Stimulated activated CD4-positive, alpha-beta T cell treated with anti-CD3 and anti-CD28 coated beads, TNF-alpha, amount 100 ng/mL, for 24 hours (primary cell): Measurements from ENCODE around the gene ZC3H13.

Experiments
- DNase-seq, 3 experiments: peaks; one replicate each; pipeline ENCODE4 v3.0.0-alpha.2; 2020; ENCODE audit warnings: low read depth in 3 of 3

ZC3H13 gene

DNA sequence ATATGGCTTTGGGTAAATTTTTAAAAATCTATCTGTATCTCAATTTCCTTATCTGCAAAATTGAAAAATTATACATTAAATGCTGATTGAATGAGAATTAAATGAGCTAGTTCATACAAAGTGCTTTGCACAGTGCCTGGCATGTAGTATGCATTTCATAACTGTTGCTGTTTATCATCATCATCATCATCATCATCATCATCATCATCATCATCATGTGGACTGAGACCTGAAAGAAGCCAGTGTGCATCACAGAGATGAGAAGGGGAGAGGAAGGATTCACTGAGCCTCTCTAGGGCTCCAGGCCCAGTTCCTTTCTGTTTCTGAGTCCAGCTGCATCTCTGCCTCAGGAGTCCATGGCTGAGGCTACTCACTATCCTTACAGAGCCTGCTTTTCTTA lies 6.9 kb upstream of the ZC3H13 start:
- no peak for DNase-seq

DNA sequence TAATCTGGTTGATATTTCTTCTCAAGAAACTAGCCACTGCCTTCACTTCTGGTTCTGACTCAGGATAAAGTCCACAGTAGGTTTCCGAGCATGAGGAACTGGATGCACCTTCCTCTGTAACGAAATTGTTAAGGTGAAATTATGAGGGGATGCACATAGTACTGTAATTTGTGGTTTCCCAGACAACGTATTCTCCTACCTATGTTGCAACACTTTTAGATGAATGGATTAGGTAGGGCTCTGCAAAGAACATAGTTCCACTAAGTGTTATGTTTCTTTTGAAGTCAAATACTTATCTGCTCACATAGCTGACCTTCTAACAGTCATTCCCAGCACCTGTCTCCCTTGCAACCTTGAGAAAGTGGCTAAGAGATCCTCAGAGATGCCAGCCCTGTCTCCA lies 5.7 kb upstream of the ZC3H13 start:
- no peak for DNase-seq

DNA sequence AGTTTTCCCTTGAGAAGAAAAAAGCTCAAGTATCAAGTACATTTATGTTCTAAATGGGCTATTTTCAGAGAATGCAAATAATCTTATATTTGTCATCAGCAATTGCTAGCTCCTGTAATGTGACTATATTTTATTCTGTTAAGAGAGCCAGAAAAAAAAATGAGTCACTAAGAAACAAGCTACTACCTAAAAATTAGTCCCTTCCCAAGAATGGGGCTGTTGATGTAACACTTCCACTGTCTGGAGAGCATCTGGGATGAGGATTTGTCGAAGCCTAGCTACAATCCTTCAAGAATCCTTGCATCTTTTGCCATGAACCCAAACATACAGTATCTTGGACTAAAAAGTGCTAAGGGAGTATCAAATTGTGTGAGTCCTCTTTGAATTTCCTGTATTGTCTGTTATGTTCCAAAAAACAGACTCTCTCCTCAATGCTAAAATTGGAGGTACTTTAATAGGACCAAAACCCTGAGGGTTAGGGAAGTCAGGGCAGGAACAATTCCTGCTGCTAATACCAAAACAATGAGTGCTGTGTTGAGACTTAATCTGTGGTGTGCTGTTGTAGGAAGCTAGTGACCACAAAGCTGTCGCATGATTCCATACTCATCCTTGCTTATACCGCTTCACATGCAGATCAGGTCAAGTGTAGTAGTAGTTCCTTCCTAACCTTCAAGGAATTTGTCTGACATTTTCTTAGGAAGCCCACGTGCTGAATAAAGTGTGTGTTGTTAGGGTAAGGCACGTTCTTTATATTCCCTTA lies 4.9 kb upstream of the ZC3H13 start:
- no peak for DNase-seq

DNA sequence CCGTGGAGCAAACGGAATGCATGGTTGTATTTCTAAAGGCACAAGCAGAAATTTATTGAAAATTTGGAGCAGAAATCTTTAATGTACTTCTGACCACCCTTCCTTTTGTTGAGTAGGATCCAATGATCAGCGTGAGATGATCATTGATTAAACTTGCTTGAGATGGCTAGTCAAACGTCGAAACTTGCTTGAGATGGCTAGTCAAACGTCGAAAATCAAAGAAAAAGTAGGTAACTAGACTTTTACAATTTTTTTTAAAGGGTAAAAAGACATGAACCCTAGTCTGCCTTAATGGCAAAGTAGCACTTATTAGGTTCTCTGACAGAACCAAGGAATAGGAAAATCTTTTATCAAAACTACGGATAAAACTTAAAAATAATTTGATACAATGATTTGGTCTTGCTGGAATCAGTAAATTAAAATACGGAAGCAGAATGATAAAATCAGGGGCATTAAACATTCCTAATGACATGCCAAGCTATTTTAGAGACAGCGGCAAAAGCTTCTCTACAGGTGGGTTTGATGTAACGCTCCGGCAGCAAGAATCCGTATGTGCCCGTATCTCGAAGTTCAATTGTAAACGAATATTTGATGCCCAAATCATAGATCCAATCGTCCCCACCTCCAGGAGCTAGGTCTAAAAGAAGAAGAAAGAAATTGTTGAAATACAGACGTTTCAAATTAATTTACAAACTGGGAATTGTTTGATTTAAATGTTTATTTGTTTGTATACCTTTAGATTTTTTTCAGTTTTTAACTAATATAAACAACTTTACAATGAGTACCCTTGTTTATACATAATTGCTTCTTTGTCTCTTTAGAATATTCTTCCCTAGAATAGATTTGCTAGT lies 841 bp upstream of the ZC3H13 start:
- DNase-seq: no peak

DNA sequence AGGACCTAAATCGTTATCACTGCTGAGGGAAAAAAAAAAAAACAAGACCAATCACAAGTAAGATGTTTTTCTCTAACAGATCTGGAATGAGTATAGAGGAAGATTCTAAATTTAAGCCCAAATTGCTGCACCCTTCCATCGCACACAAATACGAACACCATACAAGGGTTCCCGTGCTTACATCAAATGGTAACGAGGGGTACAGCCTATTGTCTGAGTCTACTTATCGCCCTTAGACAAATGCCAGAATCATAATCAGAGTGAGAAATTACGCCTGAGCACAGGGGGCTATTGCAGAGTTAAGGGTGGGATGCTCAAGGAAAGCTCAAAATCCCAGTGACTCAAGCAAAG lies 603 bp downstream of the ZC3H13 start:
- no peak for DNase-seq

DNA sequence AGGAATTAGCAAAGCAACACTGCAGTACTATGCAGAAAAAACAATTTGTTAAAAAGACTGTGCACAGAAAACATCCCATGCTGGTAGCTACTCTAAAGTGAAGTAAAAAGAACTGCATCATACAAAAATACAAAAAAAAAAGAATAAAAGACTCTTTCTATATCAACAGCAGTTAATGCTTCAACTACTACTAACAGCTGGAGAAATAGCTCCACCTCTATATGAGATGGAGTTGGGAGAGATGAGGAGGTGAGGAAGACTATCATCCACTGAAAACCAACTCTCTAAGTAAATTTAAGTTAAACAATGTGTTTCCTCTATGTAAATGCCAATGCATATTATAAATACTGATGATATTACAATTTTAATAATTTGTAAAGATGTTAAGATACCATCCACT lies 1.8 kb downstream of the ZC3H13 start:
- no peak for DNase-seq

DNA sequence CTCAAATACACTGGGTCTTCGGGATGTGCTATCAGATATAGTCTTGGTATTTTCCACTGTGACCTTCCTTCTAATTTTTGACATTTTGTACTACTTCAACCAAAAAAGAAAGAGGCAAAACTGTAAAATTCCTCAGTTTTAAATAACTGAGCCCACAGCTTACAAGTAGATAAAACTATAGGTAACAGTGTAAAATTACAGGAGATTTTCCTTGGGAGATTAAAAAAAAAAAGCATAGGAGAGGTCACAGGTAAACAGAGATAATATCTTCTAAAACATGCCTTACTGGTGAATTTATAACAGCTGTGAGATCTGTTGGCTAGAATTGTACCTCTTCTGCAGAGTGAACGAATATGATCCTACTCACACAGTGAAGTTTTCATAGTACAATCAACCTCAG lies 7.1 kb downstream of the ZC3H13 start:
- DNase-seq: no peak

DNA sequence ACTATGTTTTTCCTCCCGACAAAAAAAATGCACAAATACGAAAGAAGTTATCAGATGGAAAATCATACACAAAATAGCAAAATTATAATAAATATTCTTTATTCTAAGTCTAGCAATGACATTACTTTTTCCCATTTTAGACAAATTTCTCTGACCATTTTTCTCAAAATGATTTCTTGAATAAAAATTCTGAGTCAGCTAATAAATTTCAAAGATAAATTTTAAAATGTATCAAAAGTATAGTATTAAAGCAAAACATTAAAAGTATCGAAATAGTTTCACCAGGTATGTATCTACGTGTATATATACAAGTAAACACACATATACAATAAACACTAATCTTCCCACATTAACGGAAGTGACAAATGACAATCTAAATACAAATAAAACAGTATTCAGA lies 8.9 kb downstream of the ZC3H13 start:
- no peak for DNase-seq

DNA sequence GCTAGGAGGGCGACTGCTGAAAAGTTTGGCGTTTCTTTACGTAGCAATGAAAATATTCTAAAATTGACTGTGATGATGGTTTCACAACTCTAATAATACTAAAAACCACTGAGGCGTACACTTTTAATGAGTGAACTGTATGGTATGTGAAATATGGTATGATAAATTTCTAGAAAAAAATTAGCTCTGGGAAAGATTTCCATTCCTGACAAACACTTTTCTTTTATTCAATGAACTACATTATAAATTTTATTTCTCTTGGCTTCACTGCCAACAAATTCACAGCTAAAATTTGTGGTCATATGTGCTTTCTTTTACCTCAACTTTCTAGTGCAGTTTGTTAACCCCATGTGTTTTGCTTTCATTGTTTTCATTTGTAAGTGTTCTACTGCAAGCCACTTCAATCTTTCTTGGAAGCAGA lies 11.1 kb downstream of the ZC3H13 start:
- no peak for DNase-seq

DNA sequence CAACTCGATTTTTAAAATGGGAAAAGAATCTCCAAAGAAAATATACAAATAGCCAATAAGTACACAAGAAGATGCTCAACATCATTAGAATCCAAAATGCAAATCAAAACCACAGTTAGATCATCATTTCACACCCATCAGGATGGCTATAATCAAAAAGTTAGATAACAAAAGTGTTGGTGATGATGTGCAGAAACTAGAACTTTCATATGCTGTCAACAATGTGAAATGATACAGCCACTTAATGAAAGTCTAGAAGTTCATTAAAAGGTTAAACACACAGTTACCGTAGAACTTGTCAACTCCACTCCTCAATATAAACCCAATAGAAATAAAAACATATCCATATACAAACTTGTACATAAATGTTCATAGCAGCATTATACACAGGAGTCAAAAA lies 11.8 kb downstream of the ZC3H13 start:
- DNase-seq: no peak

DNA sequence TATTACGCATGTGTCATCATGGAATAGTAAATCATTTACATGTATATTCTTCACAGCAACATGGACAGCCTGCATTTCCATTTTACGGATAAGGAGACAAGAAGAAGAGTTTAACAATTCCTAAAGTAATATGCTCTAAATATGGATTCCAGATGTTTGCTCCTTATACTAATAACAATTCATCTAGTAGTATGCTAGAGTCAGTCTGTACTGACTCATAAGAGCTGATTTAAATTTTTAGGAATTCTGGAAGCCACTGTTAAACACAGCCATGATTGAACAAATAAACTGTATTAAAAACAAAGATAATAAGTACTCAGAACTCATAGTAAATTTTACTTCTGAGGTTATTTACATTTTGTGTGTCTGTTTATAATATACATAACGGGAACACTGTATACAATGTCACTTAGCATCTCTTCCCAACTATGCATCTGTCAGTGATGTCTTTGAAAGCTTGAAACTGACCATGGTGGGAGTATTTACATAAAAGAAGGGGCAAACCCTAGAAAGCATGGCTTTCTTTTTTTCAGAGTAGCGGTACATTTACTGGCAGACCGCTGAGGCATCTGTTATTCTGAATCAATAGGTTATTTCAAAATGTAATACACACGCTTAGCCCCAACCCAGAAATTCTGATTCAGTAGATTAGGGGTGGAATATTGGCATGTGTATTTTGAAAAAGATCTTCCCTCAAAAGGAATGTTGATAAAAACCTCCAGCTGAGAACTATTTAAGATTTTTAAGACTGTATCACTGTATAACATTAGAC lies 12.9 kb downstream of the ZC3H13 start:
- DNase-seq: no peak

DNA sequence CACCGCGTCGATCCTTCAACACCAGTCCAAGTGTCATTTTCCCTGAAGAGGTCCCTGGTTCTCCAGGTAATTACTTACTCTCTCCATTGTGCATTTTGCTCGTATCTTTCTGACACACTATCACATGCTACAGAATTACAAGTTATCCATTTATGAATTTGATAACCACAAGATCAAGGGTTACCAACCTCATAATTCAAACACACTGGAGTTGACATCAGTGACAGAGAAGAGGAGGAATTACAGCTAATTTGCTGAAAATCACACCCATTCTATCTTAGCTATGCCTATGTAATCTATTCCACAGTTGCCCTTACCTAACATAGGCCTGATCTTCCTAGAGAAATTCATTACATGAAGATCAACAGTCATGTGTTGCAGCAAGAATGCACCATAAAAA lies 14.2 kb downstream of the ZC3H13 start:
- DNase-seq: no peak

DNA sequence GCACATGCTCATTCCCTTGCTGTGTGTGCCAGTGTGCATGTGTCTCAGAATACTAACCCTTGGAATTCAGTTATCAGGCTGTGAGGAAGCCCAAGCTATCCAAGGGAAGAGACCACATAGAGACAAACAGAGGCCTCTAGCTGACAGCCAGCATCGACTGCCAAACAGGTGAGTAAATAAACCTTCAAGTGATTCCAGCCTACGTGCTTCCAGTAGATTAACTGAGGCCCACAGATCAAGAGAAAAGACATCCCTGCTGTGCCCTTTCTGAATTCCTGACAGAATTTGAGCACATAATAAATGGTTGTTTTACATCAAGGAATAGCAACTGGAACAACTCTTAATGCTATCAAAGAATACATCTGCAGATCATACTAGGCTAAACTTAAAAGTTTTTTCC lies 17.5 kb downstream of the ZC3H13 start:
- DNase-seq: no peak

DNA sequence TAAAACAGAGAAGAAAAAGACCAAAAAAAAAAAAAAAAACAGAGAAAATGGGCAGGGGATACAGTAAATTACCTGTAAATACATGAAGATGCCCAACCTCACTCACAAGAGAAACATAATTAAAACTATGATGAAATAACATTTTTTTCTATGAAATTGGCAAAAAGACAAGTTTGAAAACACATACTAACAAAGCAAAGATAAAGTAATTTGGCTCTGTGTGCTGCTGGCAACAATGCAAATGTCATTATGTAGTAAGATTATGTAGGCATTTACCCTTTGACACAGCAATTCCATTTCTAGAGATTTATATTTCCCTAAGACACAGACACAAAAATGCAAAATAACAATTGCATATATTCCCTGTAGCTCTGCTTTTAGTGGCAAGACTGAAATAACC lies 20.2 kb downstream of the ZC3H13 start:
- no peak for DNase-seq

DNA sequence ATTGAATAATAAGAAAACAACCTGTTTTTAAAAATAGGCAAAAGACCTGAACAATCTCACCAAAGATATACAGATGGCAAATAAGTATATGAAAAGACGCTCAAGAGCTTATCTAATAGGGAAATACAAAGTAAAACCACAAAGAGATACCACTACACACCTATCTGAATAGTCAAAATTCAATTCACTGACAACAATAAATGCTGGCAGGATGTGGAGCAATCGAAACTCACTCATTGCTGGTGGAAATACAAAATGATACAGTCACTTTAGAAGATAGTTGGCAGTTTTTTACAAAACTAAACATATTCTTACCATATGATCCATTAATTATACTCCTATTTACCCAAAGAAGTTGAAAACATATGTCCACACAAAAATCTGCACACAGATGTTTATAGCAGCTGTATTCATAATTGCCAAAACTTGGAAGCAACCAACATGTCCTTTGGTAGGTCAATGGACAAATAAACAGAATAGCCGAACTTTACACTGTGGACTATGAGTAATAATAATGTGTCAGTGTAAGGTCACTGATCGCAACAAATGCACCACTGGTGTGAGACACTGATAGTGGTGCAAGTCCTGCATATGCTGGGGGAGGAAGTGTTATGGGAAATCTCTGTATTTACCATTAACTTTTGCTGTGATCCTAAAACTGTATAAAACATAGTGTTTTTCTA lies 20.8 kb downstream of the ZC3H13 start:
- DNase-seq: no peak

DNA sequence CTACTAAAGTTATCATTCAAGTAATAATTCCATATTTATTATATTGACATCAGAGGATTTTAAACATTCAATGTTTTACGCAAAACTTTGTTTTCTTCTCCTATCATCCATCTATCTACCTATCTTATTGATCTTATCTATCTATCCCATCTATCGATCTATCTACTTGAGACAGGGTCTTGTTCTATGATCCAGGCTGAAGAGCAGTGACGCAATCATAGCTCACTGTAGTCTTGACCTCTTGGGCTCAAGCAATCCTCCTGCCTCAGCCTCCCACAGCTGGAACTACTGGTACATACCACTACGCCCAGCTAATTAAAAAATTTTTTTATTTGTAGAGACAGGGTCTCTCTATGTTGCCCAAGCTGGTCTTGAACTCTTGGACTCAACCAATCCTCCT lies 27.4 kb downstream of the ZC3H13 start:
- no peak for DNase-seq

DNA sequence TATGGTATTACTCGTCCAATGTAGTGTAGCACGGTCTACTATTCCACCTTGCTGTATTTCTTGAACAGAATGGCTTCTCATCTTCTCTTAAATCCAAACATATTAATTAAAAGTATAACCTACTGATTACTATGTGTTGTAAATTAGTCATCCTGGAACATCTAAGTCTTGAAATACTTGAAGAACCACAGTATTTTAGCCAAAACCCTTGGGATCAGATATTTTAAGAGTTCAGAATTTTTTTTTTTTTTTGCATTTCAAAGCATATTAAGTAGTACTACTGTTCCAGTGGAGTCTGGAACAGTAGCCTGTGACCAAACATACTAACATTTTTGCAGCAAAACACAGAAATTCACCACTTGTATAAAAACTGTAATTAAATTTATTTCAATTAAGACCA lies 30.1 kb downstream of the ZC3H13 start:
- no peak for DNase-seq

DNA sequence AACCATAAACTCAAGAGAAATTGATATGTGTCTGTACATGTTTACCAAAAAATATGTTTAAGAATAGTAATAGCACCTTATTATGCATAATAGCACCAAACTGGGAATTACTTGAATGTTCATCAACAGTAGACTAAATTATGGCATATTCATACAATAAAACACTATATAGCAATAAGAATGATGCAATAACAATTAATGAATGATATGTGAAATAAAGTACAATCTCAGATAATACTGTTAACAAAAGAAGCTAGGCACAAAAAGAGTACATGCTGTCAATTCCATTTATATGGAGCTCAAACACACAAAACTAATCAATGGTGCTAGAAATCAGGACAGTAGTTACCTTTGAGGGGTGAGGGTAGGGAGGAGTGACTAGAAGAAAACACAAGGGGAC lies 36.3 kb downstream of the ZC3H13 start:
- DNase-seq: no peak

DNA sequence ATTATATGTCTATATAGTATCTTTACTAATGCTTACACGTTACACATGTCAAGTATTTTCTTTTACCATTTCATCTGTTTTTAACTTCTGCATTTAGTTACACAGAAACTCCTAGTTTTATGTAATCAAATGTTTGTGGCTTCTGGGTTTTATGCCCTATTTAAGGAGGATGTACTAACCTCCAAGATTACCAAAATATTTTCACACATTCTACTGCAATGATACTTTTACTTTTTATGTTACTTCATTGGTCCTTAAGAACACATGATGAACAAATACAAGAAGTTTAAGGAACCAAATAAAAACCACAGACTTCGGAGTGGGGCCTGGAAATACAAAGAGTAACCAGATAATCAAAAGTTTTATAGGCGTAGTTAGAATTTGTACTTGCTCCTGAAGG lies 37.2 kb downstream of the ZC3H13 start:
- no peak for DNase-seq

DNA sequence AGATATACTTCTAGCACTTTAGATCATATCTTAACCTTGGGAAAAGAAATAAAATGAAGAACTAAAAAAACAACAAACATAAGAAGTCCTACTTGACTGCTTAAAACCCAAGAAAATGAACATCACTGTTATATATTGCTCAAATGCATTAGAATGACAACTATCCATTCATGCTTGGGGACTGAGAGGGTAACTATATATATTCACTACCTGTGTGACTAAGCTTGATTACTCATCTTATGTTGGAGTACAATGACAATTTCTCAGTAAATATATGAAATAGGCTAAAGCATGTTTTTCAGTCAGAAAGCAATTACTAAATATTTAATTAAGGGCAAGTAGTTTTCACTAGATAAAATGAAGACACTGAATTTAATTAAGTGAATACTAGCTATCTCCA lies 40.1 kb downstream of the ZC3H13 start:
- DNase-seq: no peak

DNA sequence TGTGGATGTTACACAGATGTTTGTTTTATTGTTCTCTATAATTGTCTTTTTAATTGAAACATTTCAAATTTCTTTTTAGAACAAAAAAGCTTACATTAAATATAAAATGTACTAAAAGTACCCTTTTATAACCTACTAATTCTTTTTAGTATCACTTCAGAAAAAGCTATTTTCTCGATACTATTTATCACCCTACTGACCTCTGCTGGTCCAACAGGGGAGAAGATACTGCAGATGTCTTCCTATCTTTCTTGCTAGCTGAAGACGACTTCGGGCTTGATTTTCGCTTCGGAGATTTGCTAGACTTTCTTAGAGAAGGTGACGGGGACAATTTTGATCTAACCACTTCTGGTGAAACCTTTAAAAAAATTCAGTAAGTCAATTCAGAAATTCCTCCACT lies 42.4 kb downstream of the ZC3H13 start:
- no peak for DNase-seq

DNA sequence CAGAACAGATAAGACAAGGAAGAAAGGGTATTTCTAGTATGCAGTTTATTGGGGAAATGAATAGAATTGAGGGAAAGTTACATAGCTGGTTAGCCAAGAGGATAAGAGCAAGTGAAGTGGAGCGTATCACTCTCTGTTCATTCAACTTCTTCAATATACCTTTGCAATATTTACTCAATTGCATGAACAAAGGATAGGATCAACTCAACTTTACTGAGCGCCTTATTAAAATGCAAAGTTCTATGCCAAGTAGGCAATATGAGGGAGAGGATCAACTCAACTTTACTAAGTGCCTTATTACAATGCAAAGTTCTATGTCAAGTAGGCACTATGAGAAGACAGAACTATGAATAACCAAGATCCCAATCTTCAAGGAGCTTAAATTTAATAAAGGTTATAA lies 43.9 kb downstream of the ZC3H13 start:
- no peak for DNase-seq
